Fibroblast of mammary gland (primary cell): Measurements from ENCODE around the gene INPP4B.
"Not testable (repeated sequence)": the region's sequence is repeated elsewhere in the genome, so short reads cannot be mapped to it uniquely, and the experiment has no call there.

ENCODE experiments used
- DNase-seq: peaks from one replicate; pipeline ENCODE4 v3.0.0-alpha.2; 2010; ENCODE audit warnings: low read depth
- H3K4me3 ChIP-seq: 2 replicates; pipeline ENCODE4 v1.5.1; 2011; ENCODE audit warnings: low read depth, mild to moderate bottlenecking, low read length, moderate library complexity; ENCODE audit not compliant: control insufficient read depth
- TF ChIP-seq, protein P1 (sequence below): conservative IDR thresholded peaks from 2 replicates; pipeline ENCODE4 v1.5.1; 2011; ENCODE audit warnings: low read depth, low read length, inconsistent platforms; ENCODE audit not compliant: control insufficient read depth, insufficient read depth

Gene INPP4B

DNA sequence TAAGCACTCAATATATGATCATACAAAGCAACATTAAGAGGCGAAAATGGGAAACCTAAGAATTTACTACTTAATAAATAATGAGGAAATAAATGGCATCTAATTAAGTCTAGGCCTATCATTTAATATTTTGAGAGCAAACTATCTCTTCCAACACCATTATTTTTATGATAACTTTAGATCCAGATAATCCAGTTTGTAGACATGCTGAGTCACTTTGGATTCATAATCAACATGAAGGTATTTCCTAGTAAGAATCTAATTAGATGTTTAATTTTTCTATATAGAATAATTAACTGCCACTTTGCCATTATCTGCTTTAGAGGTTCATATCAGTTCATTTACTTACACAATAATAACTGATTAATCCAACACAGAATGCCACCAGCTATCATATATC lies 336.2 kb downstream of the INPP4B start:
- H3K4me3 ChIP-seq = no peak overlapping the region
- DNase-seq = no peak
- TF ChIP-seq, protein P1, sequence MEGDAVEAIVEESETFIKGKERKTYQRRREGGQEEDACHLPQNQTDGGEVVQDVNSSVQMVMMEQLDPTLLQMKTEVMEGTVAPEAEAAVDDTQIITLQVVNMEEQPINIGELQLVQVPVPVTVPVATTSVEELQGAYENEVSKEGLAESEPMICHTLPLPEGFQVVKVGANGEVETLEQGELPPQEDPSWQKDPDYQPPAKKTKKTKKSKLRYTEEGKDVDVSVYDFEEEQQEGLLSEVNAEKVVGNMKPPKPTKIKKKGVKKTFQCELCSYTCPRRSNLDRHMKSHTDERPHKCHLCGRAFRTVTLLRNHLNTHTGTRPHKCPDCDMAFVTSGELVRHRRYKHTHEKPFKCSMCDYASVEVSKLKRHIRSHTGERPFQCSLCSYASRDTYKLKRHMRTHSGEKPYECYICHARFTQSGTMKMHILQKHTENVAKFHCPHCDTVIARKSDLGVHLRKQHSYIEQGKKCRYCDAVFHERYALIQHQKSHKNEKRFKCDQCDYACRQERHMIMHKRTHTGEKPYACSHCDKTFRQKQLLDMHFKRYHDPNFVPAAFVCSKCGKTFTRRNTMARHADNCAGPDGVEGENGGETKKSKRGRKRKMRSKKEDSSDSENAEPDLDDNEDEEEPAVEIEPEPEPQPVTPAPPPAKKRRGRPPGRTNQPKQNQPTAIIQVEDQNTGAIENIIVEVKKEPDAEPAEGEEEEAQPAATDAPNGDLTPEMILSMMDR = no peak

DNA sequence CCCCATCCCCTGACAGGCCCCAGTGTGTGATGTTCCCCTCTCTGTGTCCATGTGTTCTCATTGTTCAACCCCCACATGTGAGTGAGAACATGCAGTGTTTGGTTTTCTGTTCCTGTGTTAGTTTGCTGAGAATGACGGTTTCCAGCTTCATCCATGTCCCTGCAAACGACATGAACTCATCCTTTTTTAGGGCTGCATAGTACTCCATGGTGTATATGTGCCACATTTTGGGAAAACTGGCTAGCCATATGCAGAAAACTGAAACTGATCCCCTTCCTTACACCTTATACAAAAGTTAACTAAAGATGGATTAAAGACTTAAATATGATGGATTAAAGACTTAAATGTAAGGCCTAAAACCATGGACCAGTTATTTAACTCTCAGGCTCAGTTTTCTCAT lies 336.7 kb downstream of the INPP4B start:
- not testable (repeated sequence) for H3K4me3 ChIP-seq, DNase-seq

DNA sequence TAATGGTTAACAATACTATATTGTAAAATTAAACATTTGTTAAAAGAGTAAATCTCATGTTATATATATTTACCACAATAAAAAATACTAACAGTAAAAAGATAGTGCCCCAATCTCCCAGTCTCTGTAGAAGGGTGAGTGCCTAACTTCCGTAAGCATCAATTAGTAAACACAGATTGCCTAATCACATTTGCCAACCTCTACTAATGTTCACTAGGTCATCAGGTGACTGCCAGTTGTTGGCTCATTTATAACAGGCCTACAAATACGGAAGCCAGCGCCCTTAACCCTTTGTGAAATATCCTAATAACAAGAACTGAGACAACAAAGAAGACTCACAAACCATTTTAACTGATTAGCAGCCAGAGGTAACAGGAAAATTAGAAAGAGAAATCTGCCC lies 345.1 kb downstream of the INPP4B start:
- TF ChIP-seq, protein P1 = no peak
- DNase-seq = no peak
- H3K4me3 ChIP-seq = no peak overlapping the region

DNA sequence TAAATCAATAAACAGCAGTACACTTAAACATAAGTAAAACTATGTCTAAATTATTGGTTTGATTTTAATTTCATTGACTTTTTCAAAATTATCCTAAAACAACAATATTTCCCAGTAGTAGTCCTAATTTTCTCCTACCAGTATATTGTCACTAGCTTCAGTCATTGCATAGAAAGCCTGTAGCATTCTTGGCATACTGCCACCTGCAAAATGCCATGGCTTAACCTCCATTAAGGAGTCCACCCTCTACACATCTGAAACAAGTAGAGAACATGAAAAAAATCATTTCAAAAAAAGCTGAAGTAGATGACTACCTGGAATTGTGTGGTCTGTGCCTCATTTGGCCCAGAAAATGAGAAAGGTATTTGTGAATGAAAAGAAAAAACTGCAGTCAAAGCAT lies 348.5 kb downstream of the INPP4B start:
- DNase-seq = no peak
- TF ChIP-seq, protein P1 = no peak
- H3K4me3 ChIP-seq = no peak overlapping the region

DNA sequence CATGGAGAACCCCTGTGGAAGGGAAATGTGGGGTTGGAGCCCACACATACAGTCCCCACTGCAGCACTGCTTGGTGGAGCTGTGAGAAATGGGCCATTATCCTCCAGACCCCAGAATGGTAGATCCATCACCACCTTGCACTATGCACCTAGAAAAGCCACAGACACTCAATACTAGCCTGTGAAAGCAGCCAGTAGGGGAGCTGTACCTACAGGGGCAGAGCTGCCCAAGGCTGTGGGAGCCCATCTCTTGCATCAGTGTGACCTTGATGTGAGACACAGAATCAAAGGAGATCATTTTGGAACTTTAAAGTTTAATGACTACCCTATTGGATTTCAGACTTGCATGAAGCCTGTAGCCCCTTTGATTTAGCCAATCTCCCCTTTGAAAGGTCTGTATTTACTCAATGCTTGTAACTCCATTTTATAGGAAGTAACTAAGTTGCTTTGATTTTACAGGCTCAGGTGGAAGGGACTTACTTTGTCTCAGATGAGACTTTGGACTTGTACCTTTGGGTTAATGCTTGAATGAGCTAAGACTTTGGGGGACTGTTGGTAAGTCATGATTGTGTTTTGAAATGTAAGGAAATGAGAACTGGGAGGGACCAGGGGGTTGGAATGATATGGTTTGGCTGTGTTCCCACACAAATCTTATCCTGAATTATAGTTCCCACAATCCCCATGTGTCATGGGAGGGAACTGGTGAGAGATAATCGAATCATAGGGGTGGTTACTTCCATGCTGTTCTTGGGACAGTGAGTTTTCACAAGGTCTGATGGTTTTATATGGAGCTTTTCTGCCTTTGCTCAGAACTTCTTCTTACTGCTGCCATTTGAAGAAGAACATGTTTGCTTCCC lies 352.6 kb downstream of the INPP4B start:
- H3K4me3 ChIP-seq = no peak overlapping the region
- DNase-seq = peak; percentile 52
- TF ChIP-seq, protein P1 = no peak

DNA sequence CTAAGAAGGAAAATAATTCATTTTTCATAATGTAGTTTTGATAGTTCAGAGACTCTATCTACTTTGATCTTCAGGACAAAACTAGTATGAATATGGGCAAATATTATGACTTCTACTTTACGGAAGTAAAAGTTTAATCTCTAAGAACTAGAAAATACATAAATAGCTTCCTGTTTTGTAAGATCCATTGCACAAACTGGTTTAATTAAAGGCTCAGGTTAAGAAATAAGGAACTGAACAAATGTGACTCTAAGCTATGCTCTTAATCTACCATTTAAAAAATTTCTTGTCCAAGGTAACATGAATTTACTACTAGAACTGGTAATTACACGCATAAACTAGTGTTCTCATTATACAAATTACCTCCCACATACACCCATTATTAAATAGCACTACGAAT lies 360.6 kb downstream of the INPP4B start:
- no peak for DNase-seq
- TF ChIP-seq, protein P1 = no peak

DNA sequence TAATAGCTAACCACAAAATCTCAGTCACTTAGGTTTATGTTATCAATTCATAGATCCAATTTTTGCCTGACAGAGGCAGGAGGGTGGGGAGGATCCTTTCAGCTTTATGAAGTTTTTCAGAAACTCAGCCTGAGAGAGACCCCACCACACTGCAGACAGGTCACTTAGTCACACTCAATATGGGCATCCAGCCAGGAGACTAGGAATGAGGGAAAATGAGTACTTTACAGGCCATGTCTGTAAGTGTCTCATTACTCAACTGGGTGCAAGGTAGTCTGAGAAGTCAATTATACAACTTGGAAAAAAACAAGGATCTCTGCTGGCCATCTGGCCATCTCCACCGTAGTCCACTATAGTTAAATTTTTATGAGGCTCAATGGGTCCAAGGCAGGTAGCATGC lies 365.9 kb downstream of the INPP4B start:
- peak; percentile 43 for DNase-seq
- TF ChIP-seq, protein P1 = no peak
- no peak overlapping the region for H3K4me3 ChIP-seq

More for the DNA sequence above, 360.6 kb downstream of the INPP4B start:
- no peak overlapping the region for H3K4me3 ChIP-seq
